Osteoblast (primary cell): ENCODE measurements around the gene POLE. TPM values are rescaled to one million over a fixed set of nuclear protein-coding genes. Genes with fewer than 3 reads are reported as not detected.

Experiments used
- DNase-seq: peaks from one replicate; pipeline ENCODE4 v3.0.0; 2011; ENCODE audit warnings: low spot score, mixed read lengths; ENCODE audit not compliant: insufficient read length; ENCODE audit errors: missing footprints
- H2AFZ ChIP-seq: 2 replicates; pipeline ENCODE4 v1.6.0; 2011; ENCODE audit warnings: mild to moderate bottlenecking, low read length
- H3K27ac ChIP-seq: 2 replicates; pipeline ENCODE4 v1.5.1; 2011; ENCODE audit warnings: mild to moderate bottlenecking, low read depth, low read length, moderate library complexity
- H3K27me3 ChIP-seq: 2 replicates; pipeline ENCODE4 v1.6.0; 2012; ENCODE audit warnings: mild to moderate bottlenecking, control low read depth, inconsistent platforms, low read length, moderate library complexity; ENCODE audit not compliant: insufficient read depth
- H3K36me3 ChIP-seq: 2 replicates; pipeline ENCODE4 v1.5.1; 2011; ENCODE audit warnings: mild to moderate bottlenecking, low read length, control low read depth, moderate library complexity; ENCODE audit not compliant: insufficient read depth
- H3K4me1 ChIP-seq: 2 replicates; pipeline ENCODE4 v1.5.1; 2011; ENCODE audit warnings: mild to moderate bottlenecking, low read length, control low read depth, moderate library complexity; ENCODE audit not compliant: insufficient read depth
- H3K4me2 ChIP-seq: 2 replicates; pipeline ENCODE4 v1.6.0; 2011; ENCODE audit warnings: mild to moderate bottlenecking, low read length; ENCODE audit not compliant: insufficient read depth
- H3K4me3 ChIP-seq: fragments of 200-600 bp; sonication (generic); 3 replicates; pipeline ENCODE4 v1.5.1; 2012; ENCODE audit warnings: mild to moderate bottlenecking, low read length, inconsistent platforms; ENCODE audit not compliant: insufficient read depth
- H3K79me2 ChIP-seq: 2 replicates; pipeline ENCODE4 v1.6.0; 2012; ENCODE audit warnings: mild to moderate bottlenecking, low read length, control low read depth, inconsistent platforms; ENCODE audit not compliant: insufficient read depth
- H3K9me3 ChIP-seq: 2 replicates; pipeline ENCODE4 v1.5.1; 2011; ENCODE audit warnings: low read depth, low read length, control low read depth
- H4K20me1 ChIP-seq: 2 replicates; pipeline ENCODE4 v1.6.0; 2012; ENCODE audit warnings: mild to moderate bottlenecking, low read length, control low read depth; ENCODE audit not compliant: insufficient read depth
- CTCF ChIP-seq: IDR thresholded peaks from 2 replicates; pipeline ENCODE4 v1.5.1; 2011; ENCODE audit warnings: mild to moderate bottlenecking, low read depth, low read length, moderate library complexity; ENCODE audit errors: extremely low read depth
- total RNA-seq: library from RNA; depleted of rRNA; stranded (reverse); fragments of >200 nt; gene quantifications from 2 replicates; pipeline ENCODE4 v1.2.3, GENCODE V29; 2012

The POLE gene
- total RNA-seq, 1 donor = 15.2 TPM

GRCh38 chr12:132686825-132687210 is 324 bp downstream of the POLE start:
- DNase-seq = peak; percentile 91
- Histone ChIP-seq H4K20me1 (no peaks in the 10 kb centered on the region), H3K4me3 (peak overlapping the region; percentile 75), H3K4me2 (peak overlapping the region; percentile 70), H3K27me3 (no peaks in the 10 kb centered on the region), H3K4me1 (no peaks in the 10 kb centered on the region), H3K79me2 (peaks cover 30% of the 10 kb centered on the region), H3K27ac (no peak overlapping the region), H3K36me3 (no peaks in the 10 kb centered on the region), H3K9me3 (no peaks in the 10 kb centered on the region), H2AFZ (peak overlapping the region; percentile 22)
- TF ChIP-seq CTCF = no peak

GRCh38 chr12:132685400-132685799 is 1.7 kb downstream of the POLE start:
- no peak for TF ChIP-seq CTCF
- H3K4me2 ChIP-seq = no peak overlapping the region

GRCh38 chr12:132677492-132677891 is 9.7 kb downstream of the POLE start:
- H3K27ac ChIP-seq = no peak overlapping the region
- H3K79me2 ChIP-seq = peaks cover 34% of the 10 kb centered on the region
- no peak for DNase-seq

More at GRCh38 chr12:132685400-132685799, 1.7 kb downstream of the POLE start:
- H3K27me3 ChIP-seq = no peaks in the 10 kb centered on the region
- no peaks in the 10 kb centered on the region for H4K20me1 ChIP-seq
- H3K4me3 ChIP-seq = no peak overlapping the region
- no peak overlapping the region for H2AFZ ChIP-seq
- no peaks in the 10 kb centered on the region for H3K36me3 ChIP-seq
- H3K79me2 ChIP-seq = peaks cover 43% of the 10 kb centered on the region
- H3K27ac ChIP-seq = no peak overlapping the region
- no peak for DNase-seq
- no peaks in the 10 kb centered on the region for H3K4me1 ChIP-seq
- no peaks in the 10 kb centered on the region for H3K9me3 ChIP-seq

More at GRCh38 chr12:132677492-132677891, 9.7 kb downstream of the POLE start:
- Histone ChIP-seq H3K36me3 (peaks cover 27% of the 10 kb centered on the region), H3K27me3 (no peaks in the 10 kb centered on the region), H3K4me2 (no peak overlapping the region), H4K20me1 (no peaks in the 10 kb centered on the region), H2AFZ (no peak overlapping the region), H3K9me3 (no peaks in the 10 kb centered on the region), H3K4me1 (no peaks in the 10 kb centered on the region), H3K4me3 (no peak overlapping the region)
- TF ChIP-seq CTCF = no peak
